Progenitor cell of endocrine pancreas (in vitro differentiated cells): ENCODE data around the gene NRGN. TPM values are rescaled to one million over a fixed set of nuclear protein-coding genes. Genes with fewer than 3 reads are reported as not detected.

Source experiments
- DNase-seq: peaks from one replicate; pipeline ENCODE4 v3.0.0; 2021; ENCODE audit warnings: low spot score; ENCODE audit not compliant: unreplicated experiment
- H3K27ac Mint-ChIP-seq: 2 replicates; pipeline ENCODE4 v1.8.0; 2021; ENCODE audit warnings: mild to moderate bottlenecking, moderate library complexity, mixed read lengths
- H3K27me3 Mint-ChIP-seq: 2 replicates; pipeline ENCODE4 v1.8.0; 2021; ENCODE audit warnings: mixed read lengths
- H3K36me3 Mint-ChIP-seq: 2 replicates; pipeline ENCODE4 v1.8.0; 2022; ENCODE audit warnings: mixed read lengths; ENCODE audit not compliant: insufficient read depth
- H3K4me1 Mint-ChIP-seq: 2 replicates; pipeline ENCODE4 v1.8.0; 2021; ENCODE audit warnings: low read depth, mixed read lengths
- H3K4me3 Mint-ChIP-seq: 2 replicates; pipeline ENCODE4 v1.8.0; 2021; ENCODE audit warnings: low read depth, mild to moderate bottlenecking, moderate library complexity, mixed read lengths
- H3K9me3 Mint-ChIP-seq: 2 replicates; pipeline ENCODE4 v1.8.0; 2021; ENCODE audit warnings: low read depth, mixed read lengths
- CTCF ChIP-seq: fragments of 200-600 bp; sonication (generic); IDR thresholded peaks from one replicate; pipeline ENCODE4 v1.5.0; 2021; ENCODE audit warnings: antibody characterized with exemption, mild to moderate bottlenecking; ENCODE audit not compliant: unreplicated experiment
- total RNA-seq: library from RNA; stranded (reverse); gene quantifications from 2 replicates; pipeline ENCODE4 v1.2.1, GENCODE V29; 2021

The NRGN gene
- total RNA-seq, 1 donor from 2014 or later: 5.9 TPM

GRCh38 chr11:124791626-124792341 lies 52.0 kb downstream of the NRGN start:
- TF ChIP-seq CTCF: no peak
- Mint-ChIP-seq H3K9me3 (no peaks in the 10 kb centered on the region), H3K36me3 (no peaks in the 10 kb centered on the region), H3K4me1 (peaks cover 2% of the 10 kb centered on the region), H3K27ac (no peak overlapping the region), H3K27me3 (no peaks in the 10 kb centered on the region), H3K4me3 (no peak overlapping the region)
- no peak for DNase-seq

- Mint-ChIP-seq H3K27me3 (no peaks in the 10 kb centered on the region), H3K9me3 (no peaks in the 10 kb centered on the region), H3K4me3 (no peak overlapping the region), H3K4me1 (peaks cover 11% of the 10 kb centered on the region), H3K27ac (no peak overlapping the region), H3K36me3 (no peaks in the 10 kb centered on the region)
- no peak for DNase-seq
- TF ChIP-seq CTCF: peak; percentile 78
Observed at GRCh38 chr11:124793466-124794278, 53.9 kb downstream of the NRGN start.

- H3K27me3 Mint-ChIP-seq: no peaks in the 10 kb centered on the region
- no peak overlapping the region for H3K4me3 Mint-ChIP-seq
- peaks cover 15% of the 10 kb centered on the region for H3K4me1 Mint-ChIP-seq
- no peak for DNase-seq
- no peak for TF ChIP-seq CTCF
- H3K9me3 Mint-ChIP-seq: no peaks in the 10 kb centered on the region
- no peak overlapping the region for H3K27ac Mint-ChIP-seq
- no peaks in the 10 kb centered on the region for H3K36me3 Mint-ChIP-seq
Observed at GRCh38 chr11:124796312-124796711, 56.6 kb downstream of the NRGN start.

Other genes with a start within 250 kb of the NRGN start
- gene OR8B12, start 196.3 kb upstream of the NRGN start, total RNA-seq: not detected in 2 replicates
- not detected in 2 replicates for gene OR8A1, start 169.9 kb upstream of the NRGN start, total RNA-seq
- not detected in 2 replicates for gene PANX3, start 128.5 kb upstream of the NRGN start, total RNA-seq
- 31.1 and 33.3 TPM in 2 replicates for gene TBRG1, start 117.1 kb upstream of the NRGN start, total RNA-seq
- gene SIAE, start 66.2 kb upstream of the NRGN start, total RNA-seq: 7.9 and 8.7 TPM in 2 replicates
- gene SPA17, start 66.0 kb upstream of the NRGN start, total RNA-seq: 12.0 and 13.6 TPM in 2 replicates
- 1.8 and 2.6 TPM in 2 replicates for gene VSIG2, start 12.3 kb downstream of the NRGN start, total RNA-seq
- 1.4 and 1.6 TPM in 2 replicates for gene ESAM, start 22.3 kb downstream of the NRGN start, total RNA-seq
- 33.9 and 41.6 TPM in 2 replicates for gene MSANTD2, start 60.5 kb downstream of the NRGN start, total RNA-seq
- 9.9 and 10.2 TPM in 2 replicates for gene ROBO3, start 125.5 kb downstream of the NRGN start, total RNA-seq
- not detected in 2 replicates for gene ROBO4, start 157.9 kb downstream of the NRGN start, total RNA-seq
- gene HEPN1, start 179.3 kb downstream of the NRGN start, total RNA-seq: not detected in 2 replicates
- 0.07 and 0.13 TPM in 2 replicates for gene HEPACAM, start 196.1 kb downstream of the NRGN start, total RNA-seq
- gene CCDC15, start 214.3 kb downstream of the NRGN start, total RNA-seq: 3.8 and 4.0 TPM in 2 replicates